PC-3 (cell line): ENCODE data around the gene TBC1D9.

Experiments used
- CTCF ChIP-seq: fragments of 300-600 bp; sonication (generic); conservative IDR thresholded peaks from 2 replicates; pipeline ENCODE4 v1.5.1; 2017; ENCODE audit warnings: antibody characterized with exemption, low read depth, mild to moderate bottlenecking, low read length
- EZH2 ChIP-seq: fragments of 300-600 bp; sonication (generic); IDR thresholded peaks from one replicate; pipeline ENCODE4 v1.6.1; 2017; ENCODE audit warnings: antibody characterized with exemption, mild to moderate bottlenecking, low read length; ENCODE audit not compliant: unreplicated experiment
- EZH2phosphoT487 ChIP-seq: fragments of 300-600 bp; sonication (generic); IDR thresholded peaks from 2 replicates; pipeline ENCODE4 v1.6.1; 2018; ENCODE audit warnings: mild to moderate bottlenecking, antibody characterized with exemption, low read length, borderline replicate concordance

GRCh38 chr4:140652601-140653000, 103.6 kb downstream of the TBC1D9 start:
- no peak for TF ChIP-seq CTCF
- no peak for TF ChIP-seq EZH2
- TF ChIP-seq EZH2phosphoT487 = no peak
